GM18499 (cell line): ENCODE results near the gene TREM1.

Source experiments
- ATAC-seq: cut with Tn5 transposase; IDR thresholded peaks from one replicate; pipeline ENCODE4 v1.9.1; 2021; ENCODE audit warnings: moderate number of reproducible peaks; ENCODE audit not compliant: insufficient read depth, unreplicated experiment

Gene TREM1

DNA sequence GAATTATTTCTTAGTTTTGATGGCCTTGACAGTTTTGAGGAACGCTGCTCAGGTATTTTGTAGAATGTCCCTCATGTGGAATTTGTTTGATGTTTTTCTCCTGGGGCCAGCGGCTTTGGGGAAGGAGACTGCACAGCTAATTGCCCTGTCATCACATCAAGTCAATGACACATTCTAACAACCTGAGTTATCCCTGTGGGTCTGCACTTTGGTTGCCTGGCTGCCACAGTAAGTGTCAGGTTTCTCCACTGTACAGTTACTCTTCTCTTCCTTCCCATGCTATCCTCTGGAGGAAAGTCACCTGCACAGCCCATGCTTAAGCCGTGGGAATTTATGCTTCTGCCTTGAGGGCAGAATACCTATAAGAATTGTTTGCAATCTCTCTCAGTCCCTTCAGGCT, 59.7 kb downstream of the TREM1 start:
- no peak for ATAC-seq

DNA sequence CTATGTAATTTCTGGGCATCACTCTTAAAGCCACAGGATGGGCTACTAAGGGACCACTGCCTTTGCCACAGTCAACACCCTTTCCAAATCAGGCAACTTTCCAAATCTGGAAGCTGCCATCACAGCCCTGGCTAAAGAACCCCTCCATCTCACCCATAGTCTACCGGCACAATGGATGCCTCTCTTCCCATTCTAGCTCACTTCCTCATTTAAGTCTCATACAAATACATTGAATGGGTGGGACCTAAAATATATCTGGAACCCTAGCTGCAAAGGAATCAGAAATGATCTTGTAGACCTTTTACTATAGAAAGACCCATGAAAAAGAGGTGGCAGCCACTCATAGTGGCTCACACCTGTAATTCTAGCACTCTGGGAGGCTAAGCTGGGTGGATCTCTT, 61.7 kb downstream of the TREM1 start:
- no peak for ATAC-seq
